GM12864 (cell line): Measurements from ENCODE around the gene OSTN.

Experiments used
- DNase-seq: peaks from one replicate; pipeline ENCODE4 v3.0.0-alpha.2; 2011; ENCODE audit warnings: low read depth
- H3K4me3 ChIP-seq: 2 replicates; pipeline ENCODE4 v1.5.1; 2011; ENCODE audit warnings: mild to moderate bottlenecking, low read depth, low read length, control low read depth
- CTCF ChIP-seq: IDR thresholded peaks from 2 replicates; pipeline ENCODE4 v1.5.1; 2011; ENCODE audit warnings: low read depth, mild to moderate bottlenecking, moderate library complexity, low read length, control low read depth, inconsistent platforms; ENCODE audit errors: missing control alignments

OSTN gene

GRCh38 chr3:191198932-191199331, at the start of gene OSTN:
TSS of gene OSTN (plus strand) at chr3:191199241. CDS start at chr3:191212533, 13,292 bp downstream.
- no peak for TF ChIP-seq CTCF
- no peak within 1 kb of the TSS for H3K4me3 ChIP-seq
- no peak for DNase-seq

GRCh38 chr3:191151653-191152052, 47.4 kb upstream of the OSTN start:
- TF ChIP-seq CTCF, result no peak
- H3K4me3 ChIP-seq, result no peak overlapping the region
- DNase-seq, result no peak

GRCh38 chr3:191154827-191155226, 44.2 kb upstream of the OSTN start:
- TF ChIP-seq CTCF, result no peak
- DNase-seq, result no peak
- no peak overlapping the region for H3K4me3 ChIP-seq

- no peak for TF ChIP-seq CTCF
- no peak for DNase-seq
- no peak overlapping the region for H3K4me3 ChIP-seq
Measured at GRCh38 chr3:191158247-191158646, 40.8 kb upstream of the OSTN start.

GRCh38 chr3:191158815-191159214, 40.2 kb upstream of the OSTN start:
- TF ChIP-seq CTCF, result no peak
- DNase-seq, result no peak
- no peak overlapping the region for H3K4me3 ChIP-seq

- no peak for TF ChIP-seq CTCF
- DNase-seq, result no peak
- H3K4me3 ChIP-seq, result no peak overlapping the region
Measured at GRCh38 chr3:191165802-191166201, 33.2 kb upstream of the OSTN start.

GRCh38 chr3:191166368-191166767, 32.7 kb upstream of the OSTN start:
- no peak for DNase-seq
- no peak overlapping the region for H3K4me3 ChIP-seq
- no peak for TF ChIP-seq CTCF
